Nephron progenitor cell (in vitro differentiated cells): ENCODE results near the gene TNC.

Source experiments
- DNase-seq: peaks from one replicate; pipeline ENCODE4 v3.0.0; 2021
- H3K27ac Mint-ChIP-seq: 2 replicates; pipeline ENCODE4 v1.8.0; 2021; ENCODE audit warnings: mild to moderate bottlenecking, moderate library complexity, mixed read lengths
- H3K27me3 Mint-ChIP-seq: 2 replicates; pipeline ENCODE4 v1.8.0; 2021; ENCODE audit warnings: mild to moderate bottlenecking, low read depth, mixed read lengths; ENCODE audit not compliant: poor library complexity
- H3K36me3 Mint-ChIP-seq: 2 replicates; pipeline ENCODE4 v1.8.0; 2021; ENCODE audit warnings: low read depth, mixed read lengths
- H3K4me1 Mint-ChIP-seq: 2 replicates; pipeline ENCODE4 v1.8.0; 2021; ENCODE audit warnings: mixed read lengths
- H3K4me3 Mint-ChIP-seq: 2 replicates; pipeline ENCODE4 v1.8.0; 2021; ENCODE audit warnings: mild to moderate bottlenecking, moderate library complexity, mixed read lengths
- H3K9me3 Mint-ChIP-seq: 2 replicates; pipeline ENCODE4 v1.8.0; 2021; ENCODE audit warnings: mild to moderate bottlenecking, moderate library complexity, mixed read lengths
- CTCF ChIP-seq: fragments of 200-600 bp; sonication (generic); IDR thresholded peaks from 2 replicates; pipeline ENCODE4 v1.5.0; 2021; ENCODE audit warnings: antibody characterized with exemption

Gene TNC

GRCh38 chr9:115106001-115106400 is 12.0 kb downstream of the TNC start:
- DNase-seq = no peak
- Mint-ChIP-seq H3K27ac (no peak overlapping the region), H3K9me3 (no peaks in the 10 kb centered on the region), H3K27me3 (peaks cover 7% of the 10 kb centered on the region), H3K4me3 (no peak overlapping the region), H3K4me1 (no peaks in the 10 kb centered on the region), H3K36me3 (no peaks in the 10 kb centered on the region)
- no peak for TF ChIP-seq CTCF

GRCh38 chr9:115104908-115105307 is 13.0 kb downstream of the TNC start:
- DNase-seq = no peak
- no peak overlapping the region for H3K27ac Mint-ChIP-seq
- H3K4me1 Mint-ChIP-seq = peaks cover 5% of the 10 kb centered on the region
- H3K4me3 Mint-ChIP-seq = no peak overlapping the region
- peaks cover 7% of the 10 kb centered on the region for H3K27me3 Mint-ChIP-seq
- H3K36me3 Mint-ChIP-seq = no peaks in the 10 kb centered on the region
- no peak for TF ChIP-seq CTCF
- H3K9me3 Mint-ChIP-seq = no peaks in the 10 kb centered on the region

DNA sequence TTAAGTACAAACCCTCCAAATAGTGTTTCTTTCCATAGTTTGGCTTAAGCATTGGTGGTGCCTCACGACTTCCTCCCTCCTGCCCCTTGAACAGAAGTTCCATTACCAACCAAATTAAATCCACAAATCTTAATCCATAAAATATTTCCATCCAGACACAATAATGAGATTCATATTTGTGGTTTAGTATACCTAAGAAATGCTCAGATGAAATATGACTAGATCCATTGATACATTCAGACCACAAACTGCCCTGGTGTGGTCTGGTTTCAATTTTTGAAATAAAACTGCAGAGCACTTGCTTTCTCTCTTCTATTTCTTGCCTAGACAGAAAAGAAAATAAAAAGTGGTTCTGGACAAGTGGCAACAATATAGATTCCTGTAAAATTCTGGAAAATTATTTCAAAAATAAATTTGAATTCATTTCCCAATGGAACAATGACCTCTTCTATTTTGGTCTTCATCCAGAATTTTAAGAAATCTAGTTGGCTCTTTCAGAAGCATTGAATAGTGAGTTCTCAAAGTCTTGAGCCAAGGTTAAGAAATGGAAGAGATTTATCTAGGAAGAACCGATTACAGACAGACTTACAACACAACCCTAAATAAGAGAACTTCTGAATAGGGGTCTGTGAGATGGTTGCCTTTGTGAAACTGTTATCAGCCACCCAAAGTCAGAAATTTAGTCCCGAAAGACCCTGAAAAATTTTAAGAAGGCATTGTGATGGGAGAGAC is 14.0 kb downstream of the TNC start:
- no peak overlapping the region for H3K27ac Mint-ChIP-seq
- no peaks in the 10 kb centered on the region for H3K9me3 Mint-ChIP-seq
- H3K4me3 Mint-ChIP-seq = no peak overlapping the region
- H3K36me3 Mint-ChIP-seq = no peaks in the 10 kb centered on the region
- TF ChIP-seq CTCF = no peak
- H3K27me3 Mint-ChIP-seq = peaks cover 7% of the 10 kb centered on the region
- H3K4me1 Mint-ChIP-seq = peaks cover 15% of the 10 kb centered on the region
- no peak for DNase-seq

DNA sequence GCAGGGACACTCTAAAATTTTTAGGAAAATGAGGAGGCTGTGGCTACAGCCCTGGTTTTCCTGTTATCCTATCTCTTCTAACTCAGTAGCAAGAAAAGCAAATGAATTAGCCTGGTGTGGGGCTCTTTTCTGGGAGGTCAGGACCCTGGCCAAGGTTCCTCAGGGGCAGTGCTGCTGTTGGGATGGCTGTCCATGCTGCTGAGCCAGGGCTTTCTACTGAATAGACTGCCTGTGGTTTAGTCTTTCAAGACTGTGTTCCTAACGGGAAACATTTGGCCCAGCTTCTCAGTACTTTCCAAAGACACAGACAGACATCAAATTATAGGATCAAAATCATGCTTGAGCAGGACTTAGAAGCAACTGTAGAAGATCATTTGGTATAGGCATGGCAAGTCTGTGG is 18.1 kb downstream of the TNC start:
- no peaks in the 10 kb centered on the region for H3K9me3 Mint-ChIP-seq
- H3K27me3 Mint-ChIP-seq = peaks cover 7% of the 10 kb centered on the region
- peaks cover 32% of the 10 kb centered on the region for H3K4me1 Mint-ChIP-seq
- peak overlapping the region; percentile 6 for H3K4me3 Mint-ChIP-seq
- no peaks in the 10 kb centered on the region for H3K36me3 Mint-ChIP-seq
- no peak for TF ChIP-seq CTCF
- DNase-seq = peak; percentile 30
- peak overlapping the region; percentile 70 for H3K27ac Mint-ChIP-seq

- peak overlapping the region; percentile 43 for H3K27ac Mint-ChIP-seq
- TF ChIP-seq CTCF = no peak
- no peaks in the 10 kb centered on the region for H3K36me3 Mint-ChIP-seq
- no peaks in the 10 kb centered on the region for H3K9me3 Mint-ChIP-seq
- peaks cover 32% of the 10 kb centered on the region for H3K4me1 Mint-ChIP-seq
- peak overlapping the region; percentile 8 for H3K4me3 Mint-ChIP-seq
- no peak for DNase-seq
- H3K27me3 Mint-ChIP-seq = peaks cover 11% of the 10 kb centered on the region
These were observed 19.6 kb downstream of the TNC start for GRCh38 chr9:115098226-115098965.
